A673 (cell line): ENCODE measurements around the gene SPEG. TPM values are rescaled to one million over a fixed set of nuclear protein-coding genes. Genes with fewer than 3 reads are reported as not detected.

ENCODE experiments used
- BruUV-seq: library from RNA; stranded (reverse); fragments of 400-500 nt; replicated peaks from 2 replicates; lab custom pipeline; 2021; lab: Mats Ljungman, UMichigan
- CTCF ChIA-PET: fragments of 300-600 bp; sonication (Branson Sonifier 250); formaldehyde crosslinking; loops from one replicate; lab custom pipeline; 2022; ENCODE audit warnings: antibody characterized with exemption; lab: Charles Lee
- POLR2A ChIA-PET: fragments of 300-600 bp; sonication (Branson Sonifier 250); formaldehyde crosslinking; loops from one replicate; lab custom pipeline; 2022; ENCODE audit warnings: antibody characterized with exemption; ENCODE audit not compliant: low non-redundant PET; lab: Charles Lee
- DNase-seq: peaks from one replicate; pipeline ENCODE4 v3.0.0-alpha.2; 2015; ENCODE audit warnings: low spot score
- H3K27ac ChIP-seq: fragments of 200-600 bp; sonication (generic); 2 replicates; pipeline ENCODE4 v1.5.1; 2016; ENCODE audit warnings: mixed run types, low read depth, mild to moderate bottlenecking, mixed read lengths, antibody characterized with exemption, low read length; ENCODE audit not compliant: poor library complexity, severe bottlenecking
- H3K27me3 ChIP-seq: fragments of 200-600 bp; sonication (generic); replicated peaks from 2 replicates; pipeline ENCODE4 v1.6.1; 2017; ENCODE audit warnings: mixed run types, low read depth, mild to moderate bottlenecking, mixed read lengths, antibody characterized with exemption, low read length; ENCODE audit not compliant: insufficient read depth, poor library complexity
- H3K36me3 ChIP-seq: fragments of 200-600 bp; sonication (generic); 2 replicates; pipeline ENCODE4 v1.6.1; 2016; ENCODE audit warnings: mixed run types, mild to moderate bottlenecking, mixed read lengths, antibody characterized with exemption, low read length; ENCODE audit not compliant: insufficient read depth, poor library complexity, severe bottlenecking
- H3K4me1 ChIP-seq: fragments of 200-600 bp; sonication (generic); 2 replicates; pipeline ENCODE4 v1.6.1; 2017; ENCODE audit warnings: mixed run types, mild to moderate bottlenecking, mixed read lengths, antibody characterized with exemption, low read length; ENCODE audit not compliant: insufficient read depth, poor library complexity, severe bottlenecking
- H3K4me3 ChIP-seq: fragments of 200-600 bp; sonication (generic); 2 replicates; pipeline ENCODE4 v1.5.1; 2016; ENCODE audit warnings: low read depth, mixed run types, mild to moderate bottlenecking, mixed read lengths, low read length; ENCODE audit not compliant: poor library complexity, severe bottlenecking
- H3K9me3 ChIP-seq: fragments of 200-600 bp; sonication (generic); 2 replicates; pipeline ENCODE4 v1.6.1; 2016; ENCODE audit warnings: mixed run types, low read depth, mild to moderate bottlenecking, mixed read lengths, antibody characterized with exemption, low read length; ENCODE audit not compliant: poor library complexity, severe bottlenecking
- EZH2 ChIP-seq: fragments of 200-600 bp; sonication (generic); IDR thresholded peaks from 2 replicates; pipeline ENCODE4 v1.6.1; 2017; ENCODE audit warnings: borderline replicate concordance, low read depth, mild to moderate bottlenecking, mixed read lengths, antibody characterized with exemption, low read length; ENCODE audit not compliant: poor library complexity, severe bottlenecking
- intact Hi-C: fragments of 100-400 bp; cut with micrococcal nuclease; formaldehyde crosslinking; loops from one replicate; pipeline ENCODE4 v1.10.0; 2022; ENCODE audit not compliant: unreplicated experiment
- total RNA-seq: library from RNA; stranded (reverse); gene quantifications from 2 replicates; pipeline ENCODE4 v1.2.3, GENCODE V29; 2021
- TF ChIP-seq, protein P1 (sequence below): fragments of 300-800, 200-600 bp; sonication (generic); conservative IDR thresholded peaks from 2 replicates; pipeline ENCODE4 v1.5.1; 2017; ENCODE audit warnings: low read depth, mild to moderate bottlenecking, antibody characterized with exemption, low read length, moderate library complexity, mixed read lengths

Gene SPEG
- total RNA-seq, 1 experiment from 2014 or later: 8.4 TPM

DNA sequence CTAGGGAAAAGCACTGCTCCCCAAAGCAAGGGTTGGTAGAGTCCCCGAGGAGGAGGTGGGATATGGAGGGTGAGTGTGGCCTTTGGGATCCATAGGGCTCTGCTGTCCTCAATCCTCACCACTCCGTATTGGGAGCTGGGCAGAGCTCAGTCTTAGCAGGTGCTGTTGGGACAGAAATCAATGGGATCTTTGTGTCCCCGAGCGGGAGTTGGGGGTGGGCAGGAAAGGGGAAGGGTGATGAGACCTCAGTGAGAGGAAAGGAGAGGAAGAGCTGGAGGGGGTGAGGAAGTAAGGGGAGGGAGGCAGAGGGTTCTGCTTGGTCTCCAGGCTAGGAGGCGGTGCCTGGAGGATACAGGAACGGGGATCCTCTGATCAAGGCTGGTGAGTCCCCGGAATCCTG, 82.2 kb downstream of the SPEG start:
- H3K4me3 ChIP-seq: no peak overlapping the region
- no peaks in the 10 kb centered on the region for H3K9me3 ChIP-seq
- no TSS peak for BruUV-seq
- ChIA-PET POLR2A (no interaction called here), CTCF (no interaction called here)
- TF ChIP-seq, protein P1, sequence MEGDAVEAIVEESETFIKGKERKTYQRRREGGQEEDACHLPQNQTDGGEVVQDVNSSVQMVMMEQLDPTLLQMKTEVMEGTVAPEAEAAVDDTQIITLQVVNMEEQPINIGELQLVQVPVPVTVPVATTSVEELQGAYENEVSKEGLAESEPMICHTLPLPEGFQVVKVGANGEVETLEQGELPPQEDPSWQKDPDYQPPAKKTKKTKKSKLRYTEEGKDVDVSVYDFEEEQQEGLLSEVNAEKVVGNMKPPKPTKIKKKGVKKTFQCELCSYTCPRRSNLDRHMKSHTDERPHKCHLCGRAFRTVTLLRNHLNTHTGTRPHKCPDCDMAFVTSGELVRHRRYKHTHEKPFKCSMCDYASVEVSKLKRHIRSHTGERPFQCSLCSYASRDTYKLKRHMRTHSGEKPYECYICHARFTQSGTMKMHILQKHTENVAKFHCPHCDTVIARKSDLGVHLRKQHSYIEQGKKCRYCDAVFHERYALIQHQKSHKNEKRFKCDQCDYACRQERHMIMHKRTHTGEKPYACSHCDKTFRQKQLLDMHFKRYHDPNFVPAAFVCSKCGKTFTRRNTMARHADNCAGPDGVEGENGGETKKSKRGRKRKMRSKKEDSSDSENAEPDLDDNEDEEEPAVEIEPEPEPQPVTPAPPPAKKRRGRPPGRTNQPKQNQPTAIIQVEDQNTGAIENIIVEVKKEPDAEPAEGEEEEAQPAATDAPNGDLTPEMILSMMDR: no peak
- no peak for TF ChIP-seq EZH2
- peaks cover 44% of the 10 kb centered on the region for H3K4me1 ChIP-seq
- DNase-seq: no peak
- H3K27me3 ChIP-seq: no peaks in the 10 kb centered on the region
- H3K27ac ChIP-seq: no peak overlapping the region
- H3K36me3 ChIP-seq: no peaks in the 10 kb centered on the region
- intact Hi-C loops: no loop called here

DNA sequence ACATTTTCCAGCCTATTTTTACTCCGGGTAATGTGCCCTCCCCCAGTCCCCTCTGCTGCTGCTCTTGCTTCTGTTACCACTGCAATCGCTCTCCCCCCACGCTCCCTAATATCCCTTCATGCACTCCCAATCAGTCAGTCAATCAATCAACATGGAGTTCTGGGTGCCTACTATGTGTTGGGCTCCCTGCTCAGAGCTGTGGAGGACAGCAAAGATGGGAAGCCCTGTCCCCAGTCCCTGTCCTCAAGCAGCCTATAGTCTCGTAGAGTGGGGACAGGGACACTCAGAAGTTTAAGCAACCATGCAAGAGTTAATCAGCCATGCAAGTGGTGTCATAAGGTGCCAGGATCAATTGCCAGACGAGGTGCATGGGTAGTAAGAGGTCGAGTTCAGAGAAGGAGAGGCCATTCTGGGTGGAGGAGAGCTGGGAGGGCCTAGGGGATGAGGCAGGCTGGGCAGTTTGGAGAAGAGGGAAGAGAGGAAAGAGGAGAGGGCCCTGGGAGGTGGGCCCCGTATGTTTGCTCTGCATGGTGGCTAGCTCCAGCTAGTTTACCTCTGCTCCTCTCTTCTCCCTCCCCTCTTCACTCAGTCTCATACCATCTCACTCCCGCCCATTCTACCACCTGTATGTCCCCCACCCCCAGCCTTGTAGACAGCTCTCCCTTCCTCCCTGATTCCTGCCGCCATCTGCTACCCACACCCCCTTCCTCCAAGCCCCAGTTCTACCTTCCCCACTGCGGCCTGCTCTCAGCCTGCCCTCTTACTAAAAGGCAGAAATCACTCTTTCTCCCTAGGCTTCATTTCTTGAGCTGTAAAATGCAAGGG, 83.5 kb downstream of the SPEG start:
- ChIA-PET POLR2A (no interaction called here), CTCF (interaction anchor here (1.2 to 3.5 kb wide), 2 partner anchors 9 to 23 kb away, joined by 3 to 18 read pairs; no protein-coding TSS in a partner anchor)
- BruUV-seq: no TSS peak
- no peak for TF ChIP-seq EZH2
- Histone ChIP-seq H3K27ac (no peak overlapping the region), H3K4me3 (no peak overlapping the region), H3K9me3 (no peaks in the 10 kb centered on the region), H3K4me1 (peaks cover 42% of the 10 kb centered on the region), H3K36me3 (no peaks in the 10 kb centered on the region), H3K27me3 (no peaks in the 10 kb centered on the region)
- no peak for DNase-seq
- intact Hi-C loops: no loop called here

- intact Hi-C loops: no loop called here
- CTCF ChIA-PET: interaction anchor here (1.1 to 3.5 kb wide), 4 partner anchors 8 to 24 kb away, joined by 4 to 21 read pairs (median 12); a partner anchor contains a TSS
- DNase-seq: no peak
- H3K27me3 ChIP-seq: no peaks in the 10 kb centered on the region
- H3K9me3 ChIP-seq: no peaks in the 10 kb centered on the region
- TF ChIP-seq, protein P1: no peak
- POLR2A ChIA-PET: no interaction called here
- no TSS peak for BruUV-seq
- H3K27ac ChIP-seq: no peak overlapping the region
- no peaks in the 10 kb centered on the region for H3K36me3 ChIP-seq
- peaks cover 29% of the 10 kb centered on the region for H3K4me1 ChIP-seq
- no peak overlapping the region for H3K4me3 ChIP-seq
These were observed 84.9 kb downstream of the SPEG start for GRCh38 chr2:219519526-219519916.
